ENCODE measurements around the gene PDZD2.

PDZD2 gene

GRCh38 chr5:32020271-32020670, 381.3 kb downstream of the PDZD2 start:
- no peak overlapping the region for H3K23ac ChIP-seq (ENCODE audit: low read length)
- no peak overlapping the region for H3K4ac ChIP-seq (ENCODE audit: low read depth, low read length)
- H4K91ac ChIP-seq (ENCODE audit: low read depth, low read length) = no peak overlapping the region
- H2BK5ac ChIP-seq (ENCODE audit: low read depth, low read length, poor library complexity) = no peak overlapping the region
- DNase-seq = no peak
- peaks cover 4% of the 10 kb centered on the region for H3K9me3 ChIP-seq (ENCODE audit: insufficient read depth, low read depth, low read length)
- H2AK5ac ChIP-seq (ENCODE audit: low read length) = no peak overlapping the region
- no peak overlapping the region for H3K4me3 ChIP-seq (ENCODE audit: low read depth, low read length)
- no peak overlapping the region for H3K9ac ChIP-seq (ENCODE audit: low read length)
- H3K14ac ChIP-seq (ENCODE audit: low read length) = no peak overlapping the region
- H3K18ac ChIP-seq (ENCODE audit: low read length) = no peak overlapping the region
- no peak overlapping the region for H4K8ac ChIP-seq (ENCODE audit: low read depth, low read length)
- H3K4me1 ChIP-seq (ENCODE audit: control insufficient read depth in 1 of 2, insufficient read depth in 2 of 2, low read length in 2 of 2) = peaks cover 4 to 13% of the 10 kb centered on the region in 2 experiments
- H3K27ac ChIP-seq (ENCODE audit: low read depth, low read length) = no peak overlapping the region
- H3K79me1 ChIP-seq (ENCODE audit: low read length) = no peaks in the 10 kb centered on the region
- H3K79me2 ChIP-seq (ENCODE audit: control insufficient read depth, insufficient read depth, low read length, poor library complexity) = peaks cover 2% of the 10 kb centered on the region
- no CpG with 5 or more reads among the region's 4 CpGs for WGBS (ENCODE audit: extremely low coverage, insufficient coverage, insufficient read length)
- H4K12ac ChIP-seq (ENCODE audit: low read depth, low read length) = no peak overlapping the region
- H2BK120ac ChIP-seq (ENCODE audit: insufficient read depth, low read length, poor library complexity) = no peak overlapping the region
- no peak overlapping the region for H2AFZ ChIP-seq (ENCODE audit: insufficient read depth, low read length, poor library complexity)
- H3K27me3 ChIP-seq (ENCODE audit: insufficient read depth, low read length) = no peaks in the 10 kb centered on the region
- no peaks in the 10 kb centered on the region for H3K36me3 ChIP-seq (ENCODE audit: control insufficient read depth in 1 of 2, insufficient read depth in 2 of 2, low read length in 2 of 2)
- H3K4me2 ChIP-seq (ENCODE audit: low read length) = no peak overlapping the region
- no peak overlapping the region for H2BK12ac ChIP-seq (ENCODE audit: low read length)

- H3K27me3 ChIP-seq (ENCODE audit: insufficient read depth, low read length) = no peaks in the 10 kb centered on the region
- H3K36me3 ChIP-seq (ENCODE audit: control insufficient read depth in 1 of 2, insufficient read depth in 2 of 2, low read length in 2 of 2) = no peaks in the 10 kb centered on the region
- H4K12ac ChIP-seq (ENCODE audit: low read depth, low read length) = no peak overlapping the region
- no peak overlapping the region for H2AK5ac ChIP-seq (ENCODE audit: low read length)
- H3K14ac ChIP-seq (ENCODE audit: low read length) = no peak overlapping the region
- no peak overlapping the region for H4K8ac ChIP-seq (ENCODE audit: low read depth, low read length)
- no peak overlapping the region for H3K9ac ChIP-seq (ENCODE audit: low read length)
- H3K4me1 ChIP-seq (ENCODE audit: control insufficient read depth in 1 of 2, insufficient read depth in 2 of 2, low read length in 2 of 2) = peaks cover 4 to 16% of the 10 kb centered on the region in 2 experiments
- no CpG with 5 or more reads among the region's 7 CpGs for WGBS (ENCODE audit: extremely low coverage, insufficient coverage, insufficient read length)
- peaks cover 4% of the 10 kb centered on the region for H3K9me3 ChIP-seq (ENCODE audit: insufficient read depth, low read depth, low read length)
- no peak overlapping the region for H2BK120ac ChIP-seq (ENCODE audit: insufficient read depth, low read length, poor library complexity)
- peaks cover 2% of the 10 kb centered on the region for H3K79me2 ChIP-seq (ENCODE audit: control insufficient read depth, insufficient read depth, low read length, poor library complexity)
- no peak overlapping the region for H3K27ac ChIP-seq (ENCODE audit: low read depth, low read length)
- H3K18ac ChIP-seq (ENCODE audit: low read length) = no peak overlapping the region
- H3K23ac ChIP-seq (ENCODE audit: low read length) = no peak overlapping the region
- H3K4ac ChIP-seq (ENCODE audit: low read depth, low read length) = no peak overlapping the region
- H2BK5ac ChIP-seq (ENCODE audit: low read depth, low read length, poor library complexity) = no peak overlapping the region
- no peak overlapping the region for H4K91ac ChIP-seq (ENCODE audit: low read depth, low read length)
- H2BK12ac ChIP-seq (ENCODE audit: low read length) = no peak overlapping the region
- H2AFZ ChIP-seq (ENCODE audit: insufficient read depth, low read length, poor library complexity) = no peak overlapping the region
- no peak for DNase-seq
- no peak overlapping the region for H3K4me2 ChIP-seq (ENCODE audit: low read length)
- H3K4me3 ChIP-seq (ENCODE audit: low read depth, low read length) = no peak overlapping the region
- H3K79me1 ChIP-seq (ENCODE audit: low read length) = no peaks in the 10 kb centered on the region
These were observed 382.0 kb downstream of the PDZD2 start for GRCh38 chr5:32020946-32021345.

- DNase-seq = no peak
- WGBS (ENCODE audit: extremely low coverage, insufficient coverage, insufficient read length) = no CpG with 5 or more reads among the region's 3 CpGs
- no peak overlapping the region for H2AFZ ChIP-seq (ENCODE audit: insufficient read depth, low read length, poor library complexity)
These were observed 382.8 kb downstream of the PDZD2 start for GRCh38 chr5:32021771-32022170.

GRCh38 chr5:32022638-32023037, 383.7 kb downstream of the PDZD2 start:
- DNase-seq = peak in 1 of 2 donors; percentile 42
- no CpG with 5 or more reads among the region's 2 CpGs for WGBS (ENCODE audit: extremely low coverage, insufficient coverage, insufficient read length)
- no peaks in the 10 kb centered on the region for H3K79me1 ChIP-seq (ENCODE audit: low read length)

More at GRCh38 chr5:32021771-32022170, 382.8 kb downstream of the PDZD2 start:
- peaks cover 2% of the 10 kb centered on the region for H3K9me3 ChIP-seq (ENCODE audit: insufficient read depth, low read depth, low read length)
- H4K8ac ChIP-seq (ENCODE audit: low read depth, low read length) = no peak overlapping the region
- H4K91ac ChIP-seq (ENCODE audit: low read depth, low read length) = no peak overlapping the region
- H3K4me3 ChIP-seq (ENCODE audit: low read depth, low read length) = no peak overlapping the region
- H2AK5ac ChIP-seq (ENCODE audit: low read length) = no peak overlapping the region
- H3K79me1 ChIP-seq (ENCODE audit: low read length) = no peaks in the 10 kb centered on the region
- H3K9ac ChIP-seq (ENCODE audit: low read length) = no peak overlapping the region
- H4K12ac ChIP-seq (ENCODE audit: low read depth, low read length) = no peak overlapping the region
- no peak overlapping the region for H3K23ac ChIP-seq (ENCODE audit: low read length)
- no peaks in the 10 kb centered on the region for H3K36me3 ChIP-seq (ENCODE audit: control insufficient read depth in 1 of 2, insufficient read depth in 2 of 2, low read length in 2 of 2)
- no peak overlapping the region for H3K27ac ChIP-seq (ENCODE audit: low read depth, low read length)
- H2BK12ac ChIP-seq (ENCODE audit: low read length) = no peak overlapping the region
- peaks cover 4 to 16% of the 10 kb centered on the region in 2 experiments for H3K4me1 ChIP-seq (ENCODE audit: control insufficient read depth in 1 of 2, insufficient read depth in 2 of 2, low read length in 2 of 2)
- H2BK120ac ChIP-seq (ENCODE audit: insufficient read depth, low read length, poor library complexity) = no peak overlapping the region
- H3K27me3 ChIP-seq (ENCODE audit: insufficient read depth, low read length) = no peaks in the 10 kb centered on the region
- H2BK5ac ChIP-seq (ENCODE audit: low read depth, low read length, poor library complexity) = no peak overlapping the region
- H3K4me2 ChIP-seq (ENCODE audit: low read length) = no peak overlapping the region
- peaks cover 2% of the 10 kb centered on the region for H3K79me2 ChIP-seq (ENCODE audit: control insufficient read depth, insufficient read depth, low read length, poor library complexity)
- no peak overlapping the region for H3K18ac ChIP-seq (ENCODE audit: low read length)
- no peak overlapping the region for H3K4ac ChIP-seq (ENCODE audit: low read depth, low read length)
- no peak overlapping the region for H3K14ac ChIP-seq (ENCODE audit: low read length)

More at GRCh38 chr5:32022638-32023037, 383.7 kb downstream of the PDZD2 start:
- H3K4ac ChIP-seq (ENCODE audit: low read depth, low read length) = no peak overlapping the region
- H2AK5ac ChIP-seq (ENCODE audit: low read length) = no peak overlapping the region
- H4K8ac ChIP-seq (ENCODE audit: low read depth, low read length) = no peak overlapping the region
- no peak overlapping the region for H3K14ac ChIP-seq (ENCODE audit: low read length)
- no peak overlapping the region for H4K12ac ChIP-seq (ENCODE audit: low read depth, low read length)
- H2BK120ac ChIP-seq (ENCODE audit: insufficient read depth, low read length, poor library complexity) = no peak overlapping the region
- no peak overlapping the region for H4K91ac ChIP-seq (ENCODE audit: low read depth, low read length)
- H3K36me3 ChIP-seq (ENCODE audit: control insufficient read depth in 1 of 2, insufficient read depth in 2 of 2, low read length in 2 of 2) = no peaks in the 10 kb centered on the region
- H2BK5ac ChIP-seq (ENCODE audit: low read depth, low read length, poor library complexity) = no peak overlapping the region
- no peak overlapping the region for H2BK12ac ChIP-seq (ENCODE audit: low read length)
- no peak overlapping the region for H3K9ac ChIP-seq (ENCODE audit: low read length)
- H3K18ac ChIP-seq (ENCODE audit: low read length) = no peak overlapping the region
- H3K4me3 ChIP-seq (ENCODE audit: low read depth, low read length) = no peak overlapping the region
- no peak overlapping the region for H3K4me2 ChIP-seq (ENCODE audit: low read length)
- H3K27me3 ChIP-seq (ENCODE audit: insufficient read depth, low read length) = no peaks in the 10 kb centered on the region
- peaks cover 2% of the 10 kb centered on the region for H3K79me2 ChIP-seq (ENCODE audit: control insufficient read depth, insufficient read depth, low read length, poor library complexity)
- H2AFZ ChIP-seq (ENCODE audit: insufficient read depth, low read length, poor library complexity) = no peak overlapping the region
- H3K27ac ChIP-seq (ENCODE audit: low read depth, low read length) = no peak overlapping the region
- H3K4me1 ChIP-seq (ENCODE audit: control insufficient read depth in 1 of 2, insufficient read depth in 2 of 2, low read length in 2 of 2) = peaks cover 6 to 19% of the 10 kb centered on the region in 2 experiments
- no peaks in the 10 kb centered on the region for H3K9me3 ChIP-seq (ENCODE audit: insufficient read depth, low read depth, low read length)
- H3K23ac ChIP-seq (ENCODE audit: low read length) = no peak overlapping the region
